Measurements from ENCODE around the gene VAT1.
A peak's percentile ranks its signal among the peaks of the same experiment; 100 is the strongest.
"Not testable (repeated sequence)": the region's sequence is repeated elsewhere in the genome, so short reads cannot be mapped to it uniquely, and the experiment has no call there.

The VAT1 gene

GRCh38 chr17:43003542-43004172 is 18.5 kb downstream of the VAT1 start:
- no peak for DNase-seq

GRCh38 chr17:43000894-43001293 is 21.3 kb downstream of the VAT1 start:
- not testable (repeated sequence) for DNase-seq

GRCh38 chr17:42999003-42999525 is 23.1 kb downstream of the VAT1 start:
- no peak for DNase-seq

- peak; percentile 98 for DNase-seq
These were observed 23.9 kb downstream of the VAT1 start, which contains the start of gene RPL27 for GRCh38 chr17:42997984-42998938. Gene RPL27 (plus strand): TSS chr17:42998419. CDS start chr17:42998751, 332 bp downstream.

GRCh38 chr17:42997390-42997983 is 24.7 kb downstream of the VAT1 start:
- DNase-seq = no peak

- DNase-seq = not testable (repeated sequence)
These were observed 28.3 kb downstream of the VAT1 start for GRCh38 chr17:42993913-42994312.

GRCh38 chr17:42992872-42993271 is 29.3 kb downstream of the VAT1 start:
- no peak for DNase-seq

- no peak for DNase-seq
These were observed 30.7 kb downstream of the VAT1 start for GRCh38 chr17:42991471-42991870.

- DNase-seq = no peak
These were observed 32.2 kb downstream of the VAT1 start for GRCh38 chr17:42989726-42990652.

GRCh38 chr17:42989141-42989540 is 33.0 kb downstream of the VAT1 start:
- no peak for DNase-seq

- no peak for DNase-seq
These were observed 37.0 kb downstream of the VAT1 start for GRCh38 chr17:42985225-42985624.

GRCh38 chr17:42982266-42982665 is 39.9 kb downstream of the VAT1 start:
- no peak for DNase-seq

GRCh38 chr17:42980766-42981397 is 41.3 kb downstream of the VAT1 start:
- peak; percentile 57 for DNase-seq

GRCh38 chr17:42980274-42980765 is 41.9 kb downstream of the VAT1 start, which contains the start of gene RUNDC1:
Gene RUNDC1 (plus strand): TSS chr17:42980565. CDS start chr17:42980577, 12 bp downstream.
- DNase-seq = peak; percentile 85

- no peak for DNase-seq
These were observed 42.5 kb downstream of the VAT1 start, which contains the start of gene PTGES3L for GRCh38 chr17:42979511-42980273. Gene PTGES3L (minus strand): TSS chr17:42980080. CDS start chr17:42980053, 27 bp downstream.

- not testable (repeated sequence) for DNase-seq
These were observed 46.5 kb downstream of the VAT1 start for GRCh38 chr17:42975701-42976100.

GRCh38 chr17:42975265-42975664 is 46.9 kb downstream of the VAT1 start:
- DNase-seq = no peak

GRCh38 chr17:42973323-42973722 is 48.9 kb downstream of the VAT1 start:
- not testable (repeated sequence) for DNase-seq

GRCh38 chr17:42971589-42971988 is 50.6 kb downstream of the VAT1 start:
- DNase-seq = no peak

- DNase-seq = no peak
These were observed 53.1 kb downstream of the VAT1 start for GRCh38 chr17:42969001-42969581.
